ENCODE results near the gene ZSWIM7.
"Not testable (repeated sequence)": the region's sequence is repeated elsewhere in the genome, so short reads cannot be mapped to it uniquely, and the experiment has no call there.

ZSWIM7 gene

DNA sequence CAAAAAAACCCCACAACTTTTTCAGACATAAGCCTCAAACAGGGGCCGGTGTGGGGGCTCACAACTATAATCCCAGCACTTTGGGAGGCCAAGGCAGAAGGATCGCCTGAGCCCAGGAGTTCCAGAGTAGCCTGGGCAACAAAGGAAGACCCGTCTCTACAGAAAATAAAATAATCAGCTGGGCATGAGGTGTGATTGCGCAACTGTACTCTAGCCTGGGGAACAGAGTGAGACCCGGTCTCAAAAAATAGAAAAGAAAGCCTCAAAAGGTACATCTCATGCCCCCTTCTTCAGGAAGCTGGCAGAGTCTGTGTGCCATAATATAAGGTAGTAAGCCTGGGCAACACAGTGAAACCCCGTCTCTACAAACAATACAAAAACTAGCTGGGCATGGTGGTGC, 3.2 kb downstream of the ZSWIM7 start:
- Histone ChIP-seq H3K4me1 (ENCODE audit: control insufficient read depth in 1 of 2, insufficient read depth in 2 of 2, low read length in 2 of 2) (peaks cover 0 to 11% of the 10 kb centered on the region in 2 donors), H3K9me3 (ENCODE audit: control insufficient read depth in 1 of 2, low read length in 2 of 2) (no peaks in the 10 kb centered on the region), H3K27ac (ENCODE audit: low read length) (no peak overlapping the region), H3K27me3 (ENCODE audit: low read depth, low read length) (no peaks in the 10 kb centered on the region), H3K4me3 (ENCODE audit: low read depth in 1 of 2, low read length in 2 of 2) (no peak overlapping the region), H3K36me3 (ENCODE audit: control insufficient read depth in 1 of 2, insufficient read depth in 2 of 2, low read length in 2 of 2) (peaks cover 0 to under 1% of the 10 kb centered on the region in 2 donors)

DNA sequence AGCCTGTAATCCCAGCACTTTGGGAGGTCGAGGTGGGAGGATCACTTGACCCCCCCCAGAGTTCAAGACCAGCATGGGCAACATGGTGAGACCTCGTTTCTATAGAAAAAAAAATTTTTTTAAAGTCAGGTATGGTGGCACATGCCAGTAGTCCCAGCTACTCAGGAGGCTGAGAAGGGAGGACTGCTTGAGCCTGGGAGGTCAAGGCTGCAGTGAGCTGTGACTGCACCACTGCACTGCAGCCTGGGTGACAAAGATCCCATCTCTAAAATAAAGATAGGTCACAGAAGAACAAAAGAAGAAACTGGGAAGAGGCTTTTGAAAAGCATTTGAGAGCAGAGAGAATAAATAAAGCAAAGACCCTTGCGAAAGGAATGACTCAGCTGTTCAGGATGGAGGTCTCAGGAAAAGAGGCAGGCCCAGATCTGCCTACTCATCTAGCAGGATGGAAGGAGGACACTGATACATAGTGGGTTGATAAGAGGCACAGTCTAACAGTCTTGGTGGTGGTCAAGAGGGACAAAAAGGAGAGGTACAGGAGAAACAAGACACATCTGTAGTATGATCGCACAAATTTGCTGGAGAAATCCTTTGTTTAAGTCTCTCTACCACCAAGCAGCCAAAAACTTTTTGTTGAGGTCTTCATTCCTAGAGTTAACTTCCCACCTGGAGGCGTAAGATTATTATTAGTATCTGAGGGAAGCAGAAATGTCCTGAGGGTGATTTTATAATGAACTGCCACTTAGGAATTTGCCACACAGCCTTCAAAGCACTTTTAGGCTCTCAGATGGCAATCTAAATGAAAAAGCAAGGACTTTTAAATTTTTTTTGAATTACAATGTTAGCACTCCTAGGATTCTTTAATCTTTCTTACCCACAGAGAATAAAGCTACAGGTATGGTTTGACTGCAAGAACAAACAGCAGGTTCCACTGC, 17.6 kb downstream of the ZSWIM7 start:
- Histone ChIP-seq H3K4me1 (ENCODE audit: control insufficient read depth in 1 of 2, insufficient read depth in 2 of 2, low read length in 2 of 2) (no peaks in the 10 kb centered on the region), H3K27me3 (ENCODE audit: low read depth, low read length) (no peaks in the 10 kb centered on the region), H3K9me3 (ENCODE audit: control insufficient read depth in 1 of 2, low read length in 2 of 2) (no peaks in the 10 kb centered on the region), H3K4me3 (ENCODE audit: low read depth in 1 of 2, low read length in 2 of 2) (no peak overlapping the region), H3K36me3 (ENCODE audit: control insufficient read depth in 1 of 2, insufficient read depth in 2 of 2, low read length in 2 of 2) (peaks cover 43 to 73% of the 10 kb centered on the region in 2 donors), H3K27ac (ENCODE audit: low read length) (no peak overlapping the region)

DNA sequence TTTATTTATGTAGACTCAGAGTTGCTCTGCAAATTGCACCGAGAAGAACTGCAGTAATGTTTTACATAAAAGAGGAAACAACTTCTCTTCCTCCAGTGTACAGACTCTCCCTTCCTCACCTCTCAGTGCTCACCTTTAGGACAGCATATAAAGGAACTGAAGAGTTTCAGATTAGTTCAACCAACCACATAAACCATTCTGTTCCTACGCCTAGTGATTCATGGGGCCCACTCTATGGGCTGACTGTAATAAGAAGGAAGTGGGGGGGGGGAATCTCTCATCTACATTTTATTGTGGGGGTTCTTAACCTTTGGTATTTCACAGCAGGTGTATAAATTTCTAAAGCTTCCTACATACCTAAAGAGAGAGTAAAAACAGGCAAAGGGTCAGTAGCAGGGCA, 18.3 kb downstream of the ZSWIM7 start:
- no peaks in the 10 kb centered on the region for H3K27me3 ChIP-seq (ENCODE audit: low read depth, low read length)
- H3K27ac ChIP-seq (ENCODE audit: low read length) = no peak overlapping the region
- H3K4me1 ChIP-seq (ENCODE audit: control insufficient read depth in 1 of 2, insufficient read depth in 2 of 2, low read length in 2 of 2) = no peaks in the 10 kb centered on the region
- peaks cover 43 to 72% of the 10 kb centered on the region in 2 donors for H3K36me3 ChIP-seq (ENCODE audit: control insufficient read depth in 1 of 2, insufficient read depth in 2 of 2, low read length in 2 of 2)
- H3K4me3 ChIP-seq (ENCODE audit: low read depth in 1 of 2, low read length in 2 of 2) = no peak overlapping the region
- no peaks in the 10 kb centered on the region for H3K9me3 ChIP-seq (ENCODE audit: control insufficient read depth in 1 of 2, low read length in 2 of 2)

DNA sequence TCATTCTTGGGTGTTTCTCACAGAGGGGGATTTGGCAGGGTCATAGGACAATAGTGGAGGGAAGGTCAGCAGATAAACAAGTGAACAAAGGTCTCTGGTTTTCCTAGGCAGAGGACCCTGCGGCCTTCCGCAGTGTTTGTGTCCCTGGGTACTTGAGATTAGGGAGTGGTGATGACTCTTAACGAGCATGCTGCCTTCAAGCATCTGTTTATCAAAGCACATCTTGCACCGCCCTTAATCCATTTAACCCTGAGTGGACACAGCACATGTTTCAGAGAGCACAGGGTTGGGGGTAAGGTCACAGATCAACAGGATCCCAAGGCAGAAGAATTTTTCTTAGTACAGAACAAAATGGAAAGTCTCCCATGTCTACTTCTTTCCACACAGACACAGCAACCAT, 20.5 kb downstream of the ZSWIM7 start:
- not testable (repeated sequence) for H3K27ac ChIP-seq (ENCODE audit: low read length); H3K27me3 ChIP-seq (ENCODE audit: low read depth, low read length); H3K4me1 ChIP-seq (ENCODE audit: control insufficient read depth in 1 of 2, insufficient read depth in 2 of 2, low read length in 2 of 2); H3K4me3 ChIP-seq (ENCODE audit: low read depth in 1 of 2, low read length in 2 of 2); H3K9me3 ChIP-seq (ENCODE audit: control insufficient read depth in 1 of 2, low read length in 2 of 2)
- H3K36me3 ChIP-seq (ENCODE audit: control insufficient read depth in 1 of 2, insufficient read depth in 2 of 2, low read length in 2 of 2) = peaks cover 37 to 50% of the 10 kb centered on the region in 2 donors

DNA sequence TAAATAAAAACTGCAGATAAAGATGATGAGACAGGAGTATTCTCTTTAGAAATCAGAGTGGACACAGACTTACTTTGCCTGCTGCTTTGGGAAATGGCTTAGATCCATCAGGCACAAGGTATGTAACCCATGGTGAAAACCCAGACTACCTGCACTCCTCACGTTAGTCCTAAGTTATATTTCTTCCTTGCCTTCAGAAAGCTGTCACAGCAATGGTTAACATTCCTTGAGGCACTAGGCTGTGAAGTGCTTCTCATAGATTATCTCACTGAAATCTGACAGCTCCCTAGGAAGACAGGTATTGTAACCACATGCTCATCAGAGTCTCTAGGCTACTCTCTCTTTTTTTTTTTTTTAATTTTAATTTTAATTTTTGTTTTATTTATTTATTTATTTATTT, 20.9 kb downstream of the ZSWIM7 start:
- Histone ChIP-seq H3K27me3 (ENCODE audit: low read depth, low read length) (no peaks in the 10 kb centered on the region), H3K9me3 (ENCODE audit: control insufficient read depth in 1 of 2, low read length in 2 of 2) (no peaks in the 10 kb centered on the region), H3K4me1 (ENCODE audit: control insufficient read depth in 1 of 2, insufficient read depth in 2 of 2, low read length in 2 of 2) (no peaks in the 10 kb centered on the region), H3K4me3 (ENCODE audit: low read depth in 1 of 2, low read length in 2 of 2) (no peak overlapping the region), H3K27ac (ENCODE audit: low read length) (no peak overlapping the region), H3K36me3 (ENCODE audit: control insufficient read depth in 1 of 2, insufficient read depth in 2 of 2, low read length in 2 of 2) (peaks cover 34 to 46% of the 10 kb centered on the region in 2 donors)

DNA sequence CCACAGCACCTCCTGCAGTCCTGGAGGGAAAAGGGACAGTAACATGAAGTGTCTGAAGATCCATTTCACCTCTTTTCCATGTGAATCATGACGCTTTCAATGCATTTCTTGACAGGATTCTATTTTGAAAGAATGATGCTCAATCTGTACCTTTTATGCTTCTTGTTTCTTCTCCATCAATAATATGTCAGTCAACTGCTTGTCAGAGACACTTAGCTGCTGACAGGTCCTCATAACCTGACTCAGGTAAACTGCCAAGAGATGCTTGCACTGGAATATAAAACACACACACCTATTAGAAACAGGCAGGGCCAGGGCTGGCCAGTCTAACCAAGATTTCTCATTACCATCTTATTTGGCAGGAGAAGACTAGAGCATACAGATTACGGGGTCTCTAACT, 21.6 kb downstream of the ZSWIM7 start:
- Histone ChIP-seq H3K27ac (ENCODE audit: low read length) (no peak overlapping the region), H3K4me1 (ENCODE audit: control insufficient read depth in 1 of 2, insufficient read depth in 2 of 2, low read length in 2 of 2) (no peaks in the 10 kb centered on the region), H3K27me3 (ENCODE audit: low read depth, low read length) (no peaks in the 10 kb centered on the region), H3K4me3 (ENCODE audit: low read depth in 1 of 2, low read length in 2 of 2) (no peak overlapping the region), H3K36me3 (ENCODE audit: control insufficient read depth in 1 of 2, insufficient read depth in 2 of 2, low read length in 2 of 2) (peaks cover 34 to 45% of the 10 kb centered on the region in 2 donors), H3K9me3 (ENCODE audit: control insufficient read depth in 1 of 2, low read length in 2 of 2) (no peaks in the 10 kb centered on the region)

DNA sequence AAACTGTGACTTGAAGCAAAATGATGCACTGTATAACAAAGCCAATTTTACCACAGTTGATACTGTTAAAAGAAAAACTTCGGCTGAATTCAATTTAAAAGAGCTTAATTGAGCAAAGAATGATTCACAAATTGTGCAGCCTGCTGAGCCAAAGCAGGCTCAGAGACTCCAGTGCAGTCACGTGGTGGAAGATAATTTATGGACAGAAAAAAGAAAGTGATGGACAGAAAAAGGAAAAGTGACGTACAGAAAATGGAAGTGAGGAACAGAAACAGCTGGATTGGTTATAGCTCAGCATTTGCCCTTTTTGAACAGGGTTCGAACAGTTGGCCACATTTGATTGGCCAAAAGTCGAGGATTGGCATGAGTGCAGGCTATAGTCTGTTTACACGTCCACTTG, 25.7 kb downstream of the ZSWIM7 start:
- Histone ChIP-seq H3K4me3 (ENCODE audit: low read depth in 1 of 2, low read length in 2 of 2) (no peak overlapping the region), H3K9me3 (ENCODE audit: control insufficient read depth in 1 of 2, low read length in 2 of 2) (no peaks in the 10 kb centered on the region), H3K27me3 (ENCODE audit: low read depth, low read length) (no peaks in the 10 kb centered on the region), H3K4me1 (ENCODE audit: control insufficient read depth in 1 of 2, insufficient read depth in 2 of 2, low read length in 2 of 2) (no peaks in the 10 kb centered on the region), H3K36me3 (ENCODE audit: control insufficient read depth in 1 of 2, insufficient read depth in 2 of 2, low read length in 2 of 2) (peaks cover 17 to 20% of the 10 kb centered on the region in 2 donors), H3K27ac (ENCODE audit: low read length) (no peak overlapping the region)

DNA sequence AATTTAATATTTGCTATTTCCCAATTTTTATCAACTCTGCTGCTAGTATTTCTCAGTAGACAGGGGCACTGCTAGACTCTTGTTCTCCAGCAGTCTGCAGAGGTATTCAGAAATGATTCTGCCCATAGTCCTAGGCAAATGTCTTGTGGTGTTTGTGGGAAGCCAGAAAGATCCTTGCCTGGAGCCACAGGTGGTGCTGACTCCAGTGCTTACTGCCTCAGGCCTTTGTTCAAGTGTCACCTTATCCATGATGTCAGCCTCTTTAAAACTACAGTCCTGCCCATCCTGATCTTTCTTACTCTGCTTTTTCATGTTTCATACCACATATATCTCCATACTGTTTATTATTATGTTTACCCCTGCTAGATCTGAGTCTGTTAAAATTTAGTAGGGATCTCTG, 26.5 kb downstream of the ZSWIM7 start:
- H3K27me3 ChIP-seq (ENCODE audit: low read depth, low read length) = no peaks in the 10 kb centered on the region
- H3K36me3 ChIP-seq (ENCODE audit: control insufficient read depth in 1 of 2, insufficient read depth in 2 of 2, low read length in 2 of 2) = peaks cover 15 to 20% of the 10 kb centered on the region in 2 donors
- H3K4me3 ChIP-seq (ENCODE audit: low read depth in 1 of 2, low read length in 2 of 2) = no peak overlapping the region
- no peaks in the 10 kb centered on the region for H3K9me3 ChIP-seq (ENCODE audit: control insufficient read depth in 1 of 2, low read length in 2 of 2)
- H3K4me1 ChIP-seq (ENCODE audit: control insufficient read depth in 1 of 2, insufficient read depth in 2 of 2, low read length in 2 of 2) = no peaks in the 10 kb centered on the region
- H3K27ac ChIP-seq (ENCODE audit: low read length) = no peak overlapping the region

DNA sequence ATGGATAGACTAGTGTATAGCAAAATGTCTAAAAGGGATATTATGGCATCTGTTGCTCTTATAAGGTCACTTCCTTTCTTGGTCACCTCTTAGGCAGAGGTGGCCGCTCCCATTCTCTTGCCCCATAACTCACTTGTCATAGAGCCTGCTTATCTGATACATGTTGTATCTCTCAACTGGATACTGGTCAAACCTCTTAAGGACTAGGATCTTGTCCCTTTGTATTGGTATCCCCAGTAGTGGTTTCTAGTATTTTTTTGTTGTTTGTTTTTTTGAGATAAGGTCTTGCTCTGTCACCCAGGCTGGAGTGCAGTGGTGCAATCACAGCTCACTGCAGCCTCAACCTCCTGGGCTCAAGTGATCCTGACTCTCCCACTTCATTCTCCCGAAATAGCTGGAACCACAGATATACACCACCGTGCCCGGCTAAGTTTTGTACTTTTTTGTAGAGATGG, 27.0 kb downstream of the ZSWIM7 start:
- H3K27me3 ChIP-seq (ENCODE audit: low read depth, low read length) = no peaks in the 10 kb centered on the region
- no peak overlapping the region for H3K4me3 ChIP-seq (ENCODE audit: low read depth in 1 of 2, low read length in 2 of 2)
- H3K4me1 ChIP-seq (ENCODE audit: control insufficient read depth in 1 of 2, insufficient read depth in 2 of 2, low read length in 2 of 2) = no peaks in the 10 kb centered on the region

DNA sequence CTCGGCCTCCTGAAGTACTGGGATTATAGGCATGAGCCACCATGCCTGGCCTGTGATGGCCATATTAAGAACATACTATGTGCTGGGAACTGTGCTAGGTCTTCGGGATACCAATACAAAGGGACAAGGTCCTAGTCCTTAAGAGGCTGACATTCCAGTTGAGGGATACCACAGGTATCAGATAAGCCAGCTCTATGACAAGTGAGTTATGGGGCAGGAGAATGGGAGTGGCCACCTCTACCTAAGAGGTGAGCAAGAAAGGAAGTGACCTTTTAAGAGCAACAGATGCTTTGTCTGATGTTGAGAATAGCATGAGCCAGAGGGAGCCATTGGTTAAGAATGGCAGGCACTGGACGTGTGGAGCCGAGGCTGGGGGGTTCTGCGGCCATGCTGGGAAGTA, 27.6 kb downstream of the ZSWIM7 start:
- Histone ChIP-seq H3K4me3 (ENCODE audit: low read depth in 1 of 2, low read length in 2 of 2) (no peak overlapping the region), H3K27ac (ENCODE audit: low read length) (no peak overlapping the region), H3K4me1 (ENCODE audit: control insufficient read depth in 1 of 2, insufficient read depth in 2 of 2, low read length in 2 of 2) (peaks cover under 1 to 3% of the 10 kb centered on the region in 2 donors), H3K9me3 (ENCODE audit: control insufficient read depth in 1 of 2, low read length in 2 of 2) (no peaks in the 10 kb centered on the region), H3K36me3 (ENCODE audit: control insufficient read depth in 1 of 2, insufficient read depth in 2 of 2, low read length in 2 of 2) (peaks cover 5 to 14% of the 10 kb centered on the region in 2 donors), H3K27me3 (ENCODE audit: low read depth, low read length) (no peaks in the 10 kb centered on the region)

More for the DNA sequence above, 27.0 kb downstream of the ZSWIM7 start:
- no peak overlapping the region for H3K27ac ChIP-seq (ENCODE audit: low read length)
- H3K9me3 ChIP-seq (ENCODE audit: control insufficient read depth in 1 of 2, low read length in 2 of 2) = no peaks in the 10 kb centered on the region
- peaks cover 10 to 16% of the 10 kb centered on the region in 2 donors for H3K36me3 ChIP-seq (ENCODE audit: control insufficient read depth in 1 of 2, insufficient read depth in 2 of 2, low read length in 2 of 2)

DNA sequence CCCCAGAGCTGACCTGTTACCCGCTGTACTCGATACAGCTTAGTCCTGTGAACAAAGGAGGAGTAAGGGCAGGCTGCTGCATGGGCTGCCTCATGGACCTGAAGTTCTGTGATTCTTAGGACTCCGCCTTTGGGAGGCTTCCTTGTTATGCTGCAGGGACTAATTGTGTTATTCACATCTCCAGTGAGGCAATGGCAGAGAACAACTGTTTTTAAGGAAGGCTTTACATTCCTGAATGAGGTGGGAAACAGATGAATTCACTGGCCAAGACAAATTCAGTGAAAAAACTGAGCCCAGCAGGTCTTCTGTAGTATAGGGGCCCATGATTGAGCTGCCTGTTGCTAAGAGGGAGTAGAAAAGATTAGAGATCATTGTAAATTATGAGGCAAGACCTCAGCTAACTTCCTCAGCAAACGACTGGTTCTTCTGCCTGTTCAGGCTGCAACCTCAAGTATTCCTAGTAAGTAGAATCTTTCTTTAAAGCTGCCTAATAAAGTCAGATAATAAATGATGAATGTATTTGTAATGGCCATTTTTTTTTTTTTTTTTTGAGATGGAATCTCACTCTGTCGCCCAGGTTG, 28.3 kb downstream of the ZSWIM7 start:
- Histone ChIP-seq H3K4me1 (ENCODE audit: control insufficient read depth in 1 of 2, insufficient read depth in 2 of 2, low read length in 2 of 2) (peaks cover 4 to 6% of the 10 kb centered on the region in 2 donors), H3K27me3 (ENCODE audit: low read depth, low read length) (no peaks in the 10 kb centered on the region), H3K4me3 (ENCODE audit: low read depth in 1 of 2, low read length in 2 of 2) (no peak overlapping the region), H3K27ac (ENCODE audit: low read length) (no peak overlapping the region), H3K36me3 (ENCODE audit: control insufficient read depth in 1 of 2, insufficient read depth in 2 of 2, low read length in 2 of 2) (peaks cover 0 to 9% of the 10 kb centered on the region in 2 donors), H3K9me3 (ENCODE audit: control insufficient read depth in 1 of 2, low read length in 2 of 2) (no peaks in the 10 kb centered on the region)
